ENCODE measurements around the gene RPL13A. TPM values are rescaled to one million over a fixed set of nuclear protein-coding genes. Genes with fewer than 3 reads are reported as not detected.

The RPL13A gene
- total and polyA plus RNA-seq, 2 donors (not counting 3 experiments of a cell fraction or from before 2014, with no cell fraction given) = 2,291 to 4,148 TPM

GRCh38 chr19:49481020-49481683 lies 6.3 kb upstream of the RPL13A start:
- no TSS peak for BruUV-seq (replicated peaks)
- no peak overlapping the region for H3K27ac ChIP-seq (ENCODE audit: insufficient read depth, low read depth, low read length)
- FAIRE-seq (no peak), DNase-seq (ENCODE audit: low read depth, low spot score) (no peak)
- TF ChIP-seq GATA2 (IDR thresholded peaks at IDR 0.05; ENCODE audit: insufficient read depth, insufficient read length, low read depth, low read length) (no peak), MYC (IDR thresholded peaks at IDR 0.05; ENCODE audit: low read depth, low read length) (no peak), MAX (IDR thresholded peaks at IDR 0.05; ENCODE audit: insufficient read depth, insufficient read length) (no peak), JUN (IDR thresholded peaks at IDR 0.05; ENCODE audit: borderline replicate concordance, insufficient read depth, insufficient read length, low read depth) (no peak), POLR2AphosphoS5 (IDR thresholded peaks at IDR 0.05; ENCODE audit: insufficient read depth, low read depth, low read length) (no peak), EZH2 (IDR thresholded peaks at IDR 0.05; ENCODE audit: borderline replicate concordance, low read depth, low read length, severe bottlenecking) (no peak), FOS (IDR thresholded peaks at IDR 0.05; ENCODE audit: borderline replicate concordance, insufficient read depth, low read length) (no peak), CTCF (IDR thresholded peaks at IDR 0.05; ENCODE audit: extremely low read depth in 1 of 2, insufficient read depth in 1 of 2, low read depth in 1 of 2, low read length in 2 of 2) (no peak), POLR2A (IDR thresholded peaks at IDR 0.05; ENCODE audit: low read depth, low read length) (no peak)
- H3K9me1 ChIP-seq (replicated peaks; ENCODE audit: control insufficient read depth, extremely low read depth, insufficient read depth, low read length) = no peaks in the 10 kb centered on the region
- H4K20me1 ChIP-seq (replicated peaks; ENCODE audit: control insufficient read depth, extremely low read depth, insufficient read depth, low read length) = no peaks in the 10 kb centered on the region
- H3K79me2 ChIP-seq (ENCODE audit: control insufficient read depth, insufficient read depth, low read length) = no peaks in the 10 kb centered on the region
- H2AFZ ChIP-seq (ENCODE audit: low read depth, low read length) = no peak overlapping the region
- ChIA-PET CTCF (interaction anchor here (1.0 to 1.2 kb wide), 3 partner anchors 15 to 89 kb away, joined by 3 to 4 read pairs (median 3); partner anchors contain the start of gene RPS11), POLR2A (interaction anchor here (0.7 kb wide), 2 partner anchors 39 to 56 kb away, joined by 8 to 11 read pairs; no protein-coding TSS in a partner anchor)
- intact Hi-C loops (cut with micrococcal nuclease) (no loop called here), dilution Hi-C loops (cut with MboI; ENCODE audit: extremely low pct_ligation_motif_present, low sequenced_read_pairs) (no loop called here)
- H3K4me3 ChIP-seq (replicated peaks in 1 of 3; ENCODE audit: insufficient read depth in 1 of 3, low read depth in 1 of 3, low read length in 3 of 3) = no peak overlapping the region
- H3K36me3 ChIP-seq (ENCODE audit: control insufficient read depth in 2 of 2, extremely low read depth in 1 of 2, insufficient read depth in 2 of 2, low read length in 2 of 2) = no peaks in the 10 kb centered on the region
- H3K4me2 ChIP-seq (ENCODE audit: insufficient read depth, low read length) = no peak overlapping the region
- H3K27me3 ChIP-seq (ENCODE audit: control insufficient read depth in 2 of 2, insufficient read depth in 2 of 2, low read length in 2 of 2) = no peaks in the 10 kb centered on the region
- H3K9ac ChIP-seq (replicated peaks; ENCODE audit: extremely low read depth, insufficient read depth, low read length) = no peak overlapping the region
- H3K4me1 ChIP-seq (ENCODE audit: control insufficient read depth, extremely low read depth, insufficient read depth, low read length) = peaks cover 4% of the 10 kb centered on the region
- H3K9me3 ChIP-seq (replicated peaks; ENCODE audit: control insufficient read depth, insufficient read depth, low read length) = no peaks in the 10 kb centered on the region
